Common myeloid progenitor, CD34-positive (primary cell): ENCODE data around the gene SLC35B1.

Source experiments
- CTCF ChIA-PET: fragments of 350-600 bp; sonication (Branson Sonifier 250); formaldehyde crosslinking; loops from one replicate; lab custom pipeline; 2021; ENCODE audit warnings: antibody characterized with exemption; lab: Charles Lee
- POLR2A ChIA-PET: fragments of 350-600 bp; sonication (Branson Sonifier 250); formaldehyde crosslinking; loops from one replicate; lab custom pipeline; 2021; ENCODE audit warnings: antibody characterized with exemption; lab: Charles Lee
- DNase-seq, 3 donors: peaks; one replicate each; pipeline versions ENCODE4 v3.0.0 to v3.0.0-alpha.2; 2013
- H3K27ac ChIP-seq, 2 experiments: 1 replicate in 1 of 2; 2 replicates in 1 of 2; pipeline ENCODE4 v1.7.0; 2013; ENCODE audit warnings: inconsistent platforms in 2 of 2, low read length in 2 of 2, mild to moderate bottlenecking in 2 of 2, low read depth in 1 of 2, moderate library complexity in 1 of 2; ENCODE audit not compliant: severe bottlenecking in 2 of 2, insufficient read depth in 1 of 2, poor library complexity in 1 of 2
- H3K27me3 ChIP-seq, 5 experiments: replicated peaks in 2 of 5; 1 replicate in 3 of 5; 2 replicates in 2 of 5; pipeline versions ENCODE4 v1.6.1 to v1.7.0; 2013; ENCODE audit warnings: low read length in 4 of 5, mild to moderate bottlenecking in 2 of 5, moderate library complexity in 2 of 5, inconsistent platforms in 1 of 5; ENCODE audit not compliant: insufficient read depth in 5 of 5, control insufficient read depth in 4 of 5
- H3K36me3 ChIP-seq, 4 experiments: 1 replicate in 2 of 4; 2 replicates in 2 of 4; pipeline versions ENCODE4 v1.6.1 to v1.7.0; 2013; ENCODE audit warnings: low read length in 3 of 4, control low read depth in 1 of 4, mild to moderate bottlenecking in 1 of 4; ENCODE audit not compliant: control insufficient read depth in 4 of 4, insufficient read depth in 4 of 4
- H3K4me1 ChIP-seq, 4 experiments: 1 replicate in 3 of 4; 2 replicates in 1 of 4; pipeline versions ENCODE4 v1.6.1 to v1.7.1; 2013; ENCODE audit warnings: low read length in 3 of 4, mild to moderate bottlenecking in 3 of 4, control low read depth in 1 of 4, inconsistent platforms in 1 of 4, moderate library complexity in 1 of 4; ENCODE audit not compliant: control insufficient read depth in 4 of 4, insufficient read depth in 4 of 4; ENCODE audit errors: control extremely low read depth in 1 of 4
- H3K4me3 ChIP-seq, 7 experiments: 1 replicate in 4 of 7; 2 replicates in 3 of 7; pipeline versions ENCODE4 v1.5.1 to v1.7.0; 2013; ENCODE audit warnings: mild to moderate bottlenecking in 7 of 7, low read length in 6 of 7, moderate library complexity in 6 of 7, inconsistent platforms in 2 of 7, low read depth in 2 of 7, control low read depth in 1 of 7; ENCODE audit not compliant: insufficient read depth in 4 of 7, control insufficient read depth in 1 of 7; ENCODE audit errors: extremely low read depth in 1 of 7
- H3K9me3 ChIP-seq, 5 experiments: 1 replicate in 4 of 5; 2 replicates in 1 of 5; pipeline versions ENCODE4 v1.6.1 to v1.7.1; 2013; ENCODE audit warnings: low read length in 4 of 5, mild to moderate bottlenecking in 2 of 5, inconsistent platforms in 1 of 5, low read depth in 1 of 5, moderate library complexity in 1 of 5; ENCODE audit not compliant: control insufficient read depth in 4 of 5, insufficient read depth in 2 of 5; ENCODE audit errors: control extremely low read depth in 1 of 5
- WGBS: methylation state at CpG from one replicate; pipeline ENCODE4 v1.1.5; 2013; ENCODE audit not compliant: insufficient coverage; 5-methylcytosine and 5-hydroxymethylcytosine counted together

SLC35B1 gene

DNA sequence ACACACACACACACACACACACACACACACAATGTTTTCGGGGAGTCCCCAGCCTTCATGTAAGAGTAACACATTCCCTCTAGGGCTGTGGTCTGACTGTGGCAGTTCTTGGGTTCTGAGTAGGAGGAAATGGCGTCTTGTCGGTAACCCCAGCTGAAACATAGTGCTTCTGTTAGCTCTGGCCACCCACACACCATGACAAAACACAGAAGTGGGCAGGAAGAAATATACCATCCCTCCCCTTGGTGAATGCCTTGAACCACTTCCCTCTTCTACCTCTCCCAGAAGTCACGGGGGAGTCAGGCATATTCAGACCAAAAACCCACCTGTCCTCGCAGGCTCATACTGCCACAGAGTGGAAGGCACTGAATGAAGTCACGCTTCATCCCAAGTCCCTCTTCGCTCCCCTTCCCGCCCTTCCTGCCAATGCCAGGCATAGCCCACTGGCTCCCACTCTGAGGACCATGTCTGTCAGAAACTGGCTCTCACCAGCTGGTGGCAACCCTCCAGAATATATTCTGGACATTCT is 11.5 kb downstream of the SLC35B1 start:
- H3K9me3 ChIP-seq: no peaks in the 10 kb centered on the region
- H3K4me3 ChIP-seq: peak overlapping the region in 4 of 7 experiments; percentile 5 to 55 (median 32)
- no peaks in the 10 kb centered on the region for H3K27me3 ChIP-seq
- peak overlapping the region; percentile 2 to 37 for H3K27ac ChIP-seq
- 53% methylated on average over 5 of the region's 8 CpGs for WGBS
- DNase-seq: peak; percentile 76 to 96 (median 95)
- ChIA-PET POLR2A (interaction anchor here (0.6 to 1.3 kb wide), 7 partner anchors 10 to 161 kb away, joined by 3 to 4 read pairs (median 3); partner anchors contain the start of gene NXPH3), CTCF (interaction anchor here (0.6 to 22.1 kb wide), 23 partner anchors 10 to 309 kb away, joined by 3 to 277 read pairs (median 5); partner anchors contain the start of genes NXPH3 and SLC35B1)
- peaks cover under 1 to 21% (median 14%) of the 10 kb centered on the region in 4 experiments for H3K36me3 ChIP-seq
- peaks cover 7 to 21% (median 20%) of the 10 kb centered on the region in 4 experiments for H3K4me1 ChIP-seq

DNA sequence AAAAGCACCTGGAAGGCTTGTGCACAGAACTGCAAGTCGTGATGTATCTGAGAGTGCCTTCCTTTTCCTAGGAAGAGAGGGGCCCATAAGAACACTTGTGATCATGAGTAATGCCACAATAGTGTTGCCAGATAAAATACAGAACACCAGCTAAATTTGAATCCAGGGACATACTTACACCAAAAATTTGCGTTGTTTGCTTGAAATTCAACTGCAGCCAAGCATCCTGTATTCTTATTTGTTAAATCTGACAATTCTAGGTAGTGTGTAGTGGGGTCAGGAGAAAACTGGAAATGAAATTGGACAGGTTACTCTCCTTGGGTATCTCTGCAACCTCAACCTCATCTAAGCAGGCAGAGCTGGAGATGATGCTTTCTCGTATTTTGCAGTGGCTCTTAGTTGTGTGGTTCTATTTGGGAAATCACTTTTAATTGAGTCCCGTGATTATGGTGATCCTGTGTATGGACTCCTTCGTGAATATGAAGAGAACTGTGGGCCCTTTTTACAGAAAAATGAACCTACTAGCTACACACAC is 12.0 kb downstream of the SLC35B1 start:
- Histone ChIP-seq H3K4me1 (peaks cover 7 to 21% (median 20%) of the 10 kb centered on the region in 4 experiments), H3K27ac (peak overlapping the region; percentile 2 to 37), H3K27me3 (no peaks in the 10 kb centered on the region), H3K4me3 (peak overlapping the region in 2 of 7 experiments; percentile 37 to 55), H3K36me3 (peaks cover 0 to 15% (median 9%) of the 10 kb centered on the region in 4 experiments), H3K9me3 (no peaks in the 10 kb centered on the region)
- WGBS: 0% methylated on average over 1 of the region's 5 CpGs
- ChIA-PET CTCF (interaction anchor here (0.6 to 22.1 kb wide), 22 partner anchors 10 to 309 kb away, joined by 3 to 277 read pairs (median 6); partner anchors contain the start of genes NXPH3 and SLC35B1), POLR2A (interaction anchor here (0.6 to 1.3 kb wide), 7 partner anchors 9 to 161 kb away, joined by 3 to 4 read pairs (median 3); partner anchors contain the start of gene NXPH3)
- no peak for DNase-seq

DNA sequence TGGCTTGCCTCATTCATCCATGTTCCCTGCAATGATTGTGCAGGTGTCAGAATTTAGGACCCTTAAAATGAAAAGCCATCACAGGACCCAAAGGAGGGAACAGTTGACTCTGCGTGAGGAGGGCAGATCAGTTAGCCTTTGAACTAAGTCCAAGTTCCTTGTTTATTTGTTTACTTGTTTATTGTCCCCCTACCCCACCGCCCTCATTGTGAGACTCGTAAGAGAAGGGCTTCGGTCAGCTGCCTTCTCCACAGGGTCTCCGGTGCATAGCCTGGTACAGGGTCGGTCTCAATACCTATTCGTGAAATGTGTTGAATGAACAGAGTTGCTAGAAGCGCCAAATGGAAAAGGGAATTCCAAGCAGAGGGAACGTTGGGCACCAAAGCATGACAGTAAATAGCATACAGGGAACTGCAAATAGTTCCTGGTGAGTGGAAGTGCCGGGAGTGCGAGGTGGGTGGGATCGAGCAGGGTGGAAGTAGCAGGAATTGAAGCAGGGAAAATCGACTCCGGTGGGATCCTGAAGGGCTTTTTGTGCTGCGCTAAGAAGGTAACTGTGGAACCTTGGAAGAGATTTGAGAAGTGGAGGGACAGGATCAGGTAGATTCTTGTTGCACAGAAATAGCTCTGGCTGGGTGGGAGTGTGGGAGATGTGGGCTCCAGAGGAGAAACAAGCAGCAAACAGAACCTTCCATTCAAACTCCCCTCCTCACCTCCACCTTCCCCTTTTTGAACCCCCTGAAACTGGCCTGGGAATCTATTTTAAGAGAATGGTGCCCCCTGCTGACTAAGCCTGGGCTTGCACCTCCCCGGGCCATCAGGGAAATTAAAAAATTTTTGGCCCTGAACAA is 12.7 kb downstream of the SLC35B1 start:
- H3K36me3 ChIP-seq: peaks cover 0 to 8% (median 2%) of the 10 kb centered on the region in 4 experiments
- H3K27me3 ChIP-seq: no peaks in the 10 kb centered on the region
- peaks cover 7 to 21% (median 20%) of the 10 kb centered on the region in 4 experiments for H3K4me1 ChIP-seq
- peak overlapping the region in 1 of 7 experiments; percentile 55 for H3K4me3 ChIP-seq
- CTCF ChIA-PET: interaction anchor here (0.6 to 22.1 kb wide), 16 partner anchors 9 to 157 kb away, joined by 3 to 277 read pairs (median 8); partner anchors contain the start of genes NXPH3 and SLC35B1
- H3K9me3 ChIP-seq: no peaks in the 10 kb centered on the region
- DNase-seq: peak; percentile 65 to 83 (median 80)
- POLR2A ChIA-PET: interaction anchor here (1.3 kb wide), 1 partner anchor 8 kb away, joined by 4 read pairs; no protein-coding TSS in a partner anchor
- H3K27ac ChIP-seq: no peak overlapping the region
- WGBS: 41% methylated on average over 16 of the region's 16 CpGs

DNA sequence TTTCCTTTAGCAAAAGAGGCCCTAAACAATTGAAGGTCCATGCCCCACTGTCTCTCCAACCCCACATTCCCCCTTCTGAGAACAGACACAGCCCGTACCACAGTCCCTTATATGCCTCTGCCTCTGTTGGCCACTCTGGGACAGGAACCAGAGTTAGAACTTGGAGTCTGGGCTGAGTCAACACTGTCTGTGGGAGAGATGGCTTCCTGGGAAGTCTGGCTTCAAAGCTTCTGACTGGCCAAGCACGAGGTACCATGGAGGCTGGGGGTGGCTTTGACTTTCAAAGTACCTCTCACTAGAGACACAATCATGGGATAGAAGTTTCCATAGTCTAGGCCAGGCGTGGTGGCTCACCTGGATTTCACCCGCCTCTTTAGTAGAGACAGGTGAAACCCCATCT is 15.0 kb downstream of the SLC35B1 start:
- CTCF ChIA-PET: interaction anchor here (0.6 to 22.1 kb wide), 5 partner anchors 14 to 145 kb away, joined by 3 to 277 read pairs (median 5); partner anchors contain the start of genes NXPH3 and SLC35B1
- Histone ChIP-seq H3K36me3 (no peaks in the 10 kb centered on the region), H3K4me3 (no peak overlapping the region), H3K9me3 (no peaks in the 10 kb centered on the region), H3K27me3 (no peaks in the 10 kb centered on the region), H3K27ac (no peak overlapping the region), H3K4me1 (peaks cover 7 to 33% (median 30%) of the 10 kb centered on the region in 4 experiments)
- POLR2A ChIA-PET: interaction anchor here (0.6 kb wide), 1 partner anchor 123 kb away, joined by 3 read pairs; no protein-coding TSS in a partner anchor
- DNase-seq: no peak
- 100% methylated on average over 1 of the region's 4 CpGs for WGBS

DNA sequence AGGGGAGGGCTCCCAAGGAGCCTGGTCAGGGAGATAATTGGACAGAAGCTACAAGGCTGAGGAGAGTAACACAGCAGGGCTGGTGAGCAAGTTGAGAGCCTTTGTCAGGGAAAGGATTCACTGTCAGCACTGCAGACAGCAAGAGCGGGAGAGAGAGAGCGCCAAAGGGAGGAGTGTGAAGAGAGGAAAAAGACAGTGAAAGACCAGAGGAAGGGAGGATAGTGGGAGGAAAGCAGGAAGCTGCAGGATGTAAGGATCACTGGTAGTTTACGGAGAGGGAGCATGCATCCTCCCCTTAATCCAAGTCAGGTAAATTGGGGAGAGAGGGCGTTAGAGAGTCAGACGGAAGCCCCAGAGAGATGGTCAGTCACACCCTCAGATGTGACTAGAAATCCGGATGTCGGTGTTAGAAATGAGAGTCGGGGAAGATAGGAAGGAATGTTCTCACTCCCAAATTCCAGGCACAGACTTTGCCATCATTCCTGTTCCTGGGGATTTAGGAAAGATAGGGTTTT is 16.0 kb downstream of the SLC35B1 start:
- H3K9me3 ChIP-seq: no peaks in the 10 kb centered on the region
- no peak for DNase-seq
- CTCF ChIA-PET: interaction anchor here (1.0 to 22.1 kb wide), 2 partner anchors 119 to 127 kb away, joined by 3 to 277 read pairs; partner anchors contain the start of gene NXPH3
- 100% methylated on average over 7 of the region's 8 CpGs for WGBS
- peaks cover 7 to 34% (median 29%) of the 10 kb centered on the region in 4 experiments for H3K4me1 ChIP-seq
- POLR2A ChIA-PET: no interaction called here
- H3K36me3 ChIP-seq: no peaks in the 10 kb centered on the region
- no peak overlapping the region for H3K27ac ChIP-seq
- no peak overlapping the region for H3K4me3 ChIP-seq
- H3K27me3 ChIP-seq: no peaks in the 10 kb centered on the region

DNA sequence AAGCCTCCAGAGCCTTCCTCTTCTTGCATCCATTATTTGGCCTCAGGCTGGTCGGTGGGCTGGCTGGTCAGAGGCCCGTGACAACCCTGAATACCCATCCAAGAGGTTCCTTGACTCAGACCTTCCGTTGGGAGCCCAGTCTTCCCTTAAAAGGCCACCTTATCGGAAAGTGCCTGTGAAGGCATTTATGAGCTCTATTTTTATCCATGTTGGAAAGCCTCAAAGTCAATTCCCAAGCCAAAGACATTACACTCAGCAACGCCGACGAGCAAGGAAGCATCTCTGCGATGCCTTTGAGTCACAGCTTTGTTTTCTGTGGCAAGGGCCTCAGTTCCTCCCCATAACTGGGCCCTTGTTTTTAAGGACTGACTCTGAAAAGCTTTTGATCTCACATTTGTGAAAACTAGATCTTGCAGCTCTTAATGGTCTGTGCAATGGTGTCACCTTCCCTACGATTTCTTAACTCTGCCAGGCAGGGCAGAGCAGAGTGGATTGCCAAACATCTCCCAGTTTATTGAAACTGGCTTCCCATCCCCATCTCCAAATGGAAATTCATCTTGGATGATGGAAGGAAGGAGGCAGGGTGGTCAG is 16.6 kb downstream of the SLC35B1 start:
- no peaks in the 10 kb centered on the region for H3K27me3 ChIP-seq
- H3K4me3 ChIP-seq: no peak overlapping the region
- ChIA-PET POLR2A (no interaction called here), CTCF (interaction anchor here (1.0 to 22.1 kb wide), 3 partner anchors 118 to 135 kb away, joined by 3 to 277 read pairs (median 3); partner anchors contain the start of gene NXPH3)
- no peak overlapping the region for H3K27ac ChIP-seq
- H3K4me1 ChIP-seq: peaks cover 7 to 28% (median 24%) of the 10 kb centered on the region in 4 experiments
- no peaks in the 10 kb centered on the region for H3K9me3 ChIP-seq
- H3K36me3 ChIP-seq: no peaks in the 10 kb centered on the region
- WGBS: 98% methylated on average over 9 of the region's 9 CpGs
- no peak for DNase-seq
